Ishikawa (cell line): ENCODE results near the gene FAM124B.

ENCODE experiments used
- CEBPB ChIP-seq: IDR thresholded peaks from 2 replicates; pipeline ENCODE4 v1.6.1; 2012
- CREB1 ChIP-seq: IDR thresholded peaks from 2 replicates; pipeline ENCODE4 v1.6.1; 2012; ENCODE audit warnings: low read depth
- EGR1 ChIP-seq: IDR thresholded peaks from 2 replicates; pipeline ENCODE4 v1.6.1; 2012
- EP300 ChIP-seq: IDR thresholded peaks from 2 replicates; pipeline ENCODE4 v1.6.1; 2012; ENCODE audit warnings: borderline replicate concordance
- FOXM1 ChIP-seq: IDR thresholded peaks from 2 replicates; pipeline ENCODE4 v1.6.1; 2012; ENCODE audit warnings: low read depth, borderline replicate concordance
- NFIC ChIP-seq: IDR thresholded peaks from 2 replicates; pipeline ENCODE4 v1.6.1; 2012
- RAD21 ChIP-seq: IDR thresholded peaks from 2 replicates; pipeline ENCODE4 v1.6.1; 2012; ENCODE audit warnings: low read depth
- TAF1 ChIP-seq: IDR thresholded peaks from 2 replicates; pipeline ENCODE4 v1.6.1; 2012; ENCODE audit warnings: low read depth, mild to moderate bottlenecking
- TCF12 ChIP-seq: IDR thresholded peaks from 2 replicates; pipeline ENCODE4 v1.6.1; 2012; ENCODE audit warnings: low read depth
- TEAD4 ChIP-seq: IDR thresholded peaks from 2 replicates; pipeline ENCODE4 v1.6.1; 2012
- USF1 ChIP-seq: IDR thresholded peaks from 2 replicates; pipeline ENCODE4 v1.6.1; 2012
- YY1 ChIP-seq: IDR thresholded peaks from 2 replicates; pipeline ENCODE4 v1.6.1; 2012; ENCODE audit warnings: low read depth
- ZBTB7A ChIP-seq: IDR thresholded peaks from 2 replicates; pipeline ENCODE4 v1.6.1; 2012; ENCODE audit warnings: low read depth
- TF ChIP-seq, protein P1 (sequence below): IDR thresholded peaks from 2 replicates; pipeline ENCODE4 v1.6.1; 2012
- TF ChIP-seq, protein P2 (sequence below): IDR thresholded peaks from 2 replicates; pipeline ENCODE4 v1.6.1; 2012; ENCODE audit warnings: low read depth, mild to moderate bottlenecking

Gene FAM124B

DNA sequence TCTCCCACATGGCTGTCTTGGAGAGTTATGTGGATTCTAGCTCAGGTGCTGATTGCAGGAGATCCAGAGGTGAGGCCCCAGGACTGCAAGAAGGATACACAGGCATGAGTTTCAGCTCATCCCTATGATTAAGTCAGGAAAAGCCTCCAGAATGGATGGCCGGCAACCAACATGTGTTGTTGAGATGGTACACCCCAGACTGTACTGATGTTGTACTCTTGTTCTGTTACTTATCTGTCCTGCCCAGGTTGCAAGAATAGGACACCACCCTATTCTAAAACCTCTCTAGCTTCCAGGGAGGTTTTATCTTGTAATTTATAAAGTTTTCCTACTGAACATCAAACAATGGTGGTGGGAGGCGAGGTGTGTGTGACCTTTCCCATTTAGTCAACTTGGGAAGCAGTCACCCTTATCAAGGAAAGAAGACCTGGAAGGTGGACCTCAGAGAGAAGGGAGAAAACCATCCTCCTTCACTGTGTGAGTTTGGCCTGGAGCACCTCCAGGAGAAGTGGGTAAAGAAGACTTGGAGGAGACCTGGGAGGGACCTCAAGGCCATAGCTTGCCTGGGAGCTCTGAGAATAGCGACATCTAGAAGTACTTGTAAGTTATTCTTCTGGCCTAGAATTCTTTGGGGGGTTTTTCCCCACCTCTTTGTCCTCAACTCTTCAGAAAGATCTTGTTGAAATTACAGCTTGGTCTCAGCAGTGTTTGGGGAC lies 8.6 kb downstream of the FAM124B start:
- TF ChIP-seq NFIC = no peak
- TF ChIP-seq TAF1 = no peak
- TF ChIP-seq USF1 = no peak
- no peak for TF ChIP-seq TCF12
- no peak for TF ChIP-seq FOXM1
- TF ChIP-seq, protein P1, sequence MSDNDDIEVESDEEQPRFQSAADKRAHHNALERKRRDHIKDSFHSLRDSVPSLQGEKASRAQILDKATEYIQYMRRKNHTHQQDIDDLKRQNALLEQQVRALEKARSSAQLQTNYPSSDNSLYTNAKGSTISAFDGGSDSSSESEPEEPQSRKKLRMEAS = no peak
- TF ChIP-seq CREB1 = no peak
- TF ChIP-seq TEAD4 = no peak
- TF ChIP-seq ZBTB7A = no peak
- no peak for TF ChIP-seq YY1
- TF ChIP-seq CEBPB = no peak
- TF ChIP-seq RAD21 = no peak
- no peak for TF ChIP-seq EP300
- TF ChIP-seq, protein P2, sequence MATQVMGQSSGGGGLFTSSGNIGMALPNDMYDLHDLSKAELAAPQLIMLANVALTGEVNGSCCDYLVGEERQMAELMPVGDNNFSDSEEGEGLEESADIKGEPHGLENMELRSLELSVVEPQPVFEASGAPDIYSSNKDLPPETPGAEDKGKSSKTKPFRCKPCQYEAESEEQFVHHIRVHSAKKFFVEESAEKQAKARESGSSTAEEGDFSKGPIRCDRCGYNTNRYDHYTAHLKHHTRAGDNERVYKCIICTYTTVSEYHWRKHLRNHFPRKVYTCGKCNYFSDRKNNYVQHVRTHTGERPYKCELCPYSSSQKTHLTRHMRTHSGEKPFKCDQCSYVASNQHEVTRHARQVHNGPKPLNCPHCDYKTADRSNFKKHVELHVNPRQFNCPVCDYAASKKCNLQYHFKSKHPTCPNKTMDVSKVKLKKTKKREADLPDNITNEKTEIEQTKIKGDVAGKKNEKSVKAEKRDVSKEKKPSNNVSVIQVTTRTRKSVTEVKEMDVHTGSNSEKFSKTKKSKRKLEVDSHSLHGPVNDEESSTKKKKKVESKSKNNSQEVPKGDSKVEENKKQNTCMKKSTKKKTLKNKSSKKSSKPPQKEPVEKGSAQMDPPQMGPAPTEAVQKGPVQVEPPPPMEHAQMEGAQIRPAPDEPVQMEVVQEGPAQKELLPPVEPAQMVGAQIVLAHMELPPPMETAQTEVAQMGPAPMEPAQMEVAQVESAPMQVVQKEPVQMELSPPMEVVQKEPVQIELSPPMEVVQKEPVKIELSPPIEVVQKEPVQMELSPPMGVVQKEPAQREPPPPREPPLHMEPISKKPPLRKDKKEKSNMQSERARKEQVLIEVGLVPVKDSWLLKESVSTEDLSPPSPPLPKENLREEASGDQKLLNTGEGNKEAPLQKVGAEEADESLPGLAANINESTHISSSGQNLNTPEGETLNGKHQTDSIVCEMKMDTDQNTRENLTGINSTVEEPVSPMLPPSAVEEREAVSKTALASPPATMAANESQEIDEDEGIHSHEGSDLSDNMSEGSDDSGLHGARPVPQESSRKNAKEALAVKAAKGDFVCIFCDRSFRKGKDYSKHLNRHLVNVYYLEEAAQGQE = no peak
- TF ChIP-seq EGR1 = no peak

DNA sequence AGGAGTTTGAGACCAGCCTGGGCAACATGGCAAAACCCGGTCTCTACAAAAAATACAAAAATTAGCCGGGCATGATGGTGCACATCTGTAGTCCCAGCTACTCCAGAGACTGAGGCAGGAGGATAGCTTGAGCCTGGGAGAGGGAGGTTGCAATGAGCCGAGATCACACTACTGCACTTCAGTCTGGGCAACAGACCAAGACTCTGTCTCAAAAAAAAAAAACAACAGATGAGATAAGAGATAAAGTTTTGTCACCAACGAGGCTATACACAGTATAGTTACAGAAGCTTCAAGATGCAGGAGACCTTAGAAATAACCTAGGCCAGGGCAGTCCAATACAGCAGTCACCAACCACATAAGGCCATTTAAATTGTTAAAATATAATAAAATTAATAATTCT lies 9.4 kb downstream of the FAM124B start:
- TF ChIP-seq ZBTB7A (no peak), CREB1 (no peak), FOXM1 (no peak), EGR1 (no peak)

- TF ChIP-seq, protein P2 = no peak
- TF ChIP-seq TEAD4 = no peak
These were observed 12.6 kb downstream of the FAM124B start for GRCh38 chr2:224389317-224389716.

DNA sequence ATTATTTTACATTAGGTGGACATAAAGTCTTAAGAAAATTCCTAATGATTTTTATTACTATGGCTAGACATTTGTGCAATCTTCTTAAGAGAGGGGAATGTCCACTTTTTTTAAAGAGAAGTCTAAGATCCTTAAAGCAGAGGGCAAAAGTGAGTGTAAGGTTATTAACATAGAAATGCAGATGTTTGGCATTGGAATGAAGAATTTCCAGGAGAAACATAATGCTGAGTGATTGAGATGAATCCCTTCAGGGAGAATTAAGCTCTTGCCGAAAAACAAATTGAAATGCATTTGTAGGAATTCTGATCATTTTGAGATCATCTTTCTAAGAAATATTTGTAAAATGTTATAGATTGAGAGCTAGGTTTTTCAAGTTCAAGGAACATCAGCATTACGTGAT lies 15.0 kb downstream of the FAM124B start:
- TF ChIP-seq YY1 (no peak), EP300 (no peak), NFIC (no peak), RAD21 (no peak), CEBPB (no peak), EGR1 (no peak), CREB1 (no peak), ZBTB7A (no peak), TCF12 (no peak), FOXM1 (no peak), USF1 (no peak), TAF1 (no peak), TEAD4 (no peak)
- TF ChIP-seq, protein P2 = no peak
- TF ChIP-seq, protein P1 = no peak

- TF ChIP-seq NFIC (no peak), TAF1 (no peak), CREB1 (no peak), USF1 (no peak), ZBTB7A (no peak), YY1 (no peak)
- TF ChIP-seq, protein P2 = no peak
These were observed 18.8 kb downstream of the FAM124B start for GRCh38 chr2:224382973-224383555.
